ENCODE measurements around the gene MFAP4. TPM values are rescaled to one million over a fixed set of nuclear protein-coding genes. Genes with fewer than 3 reads are reported as not detected.
A peak's percentile ranks its signal among the peaks of the same experiment; 100 is the strongest.

Gene MFAP4
- 79.6 and 82.5 TPM in 2 replicates for total RNA-seq (2014; rRNA removed; shearing (Covaris generic))

GRCh38 chr17:19386974-19387920 lies at the start of gene MFAP4:
TSS of gene MFAP4 (minus strand) at chr17:19387190. CDS start at chr17:19387155, 35 bp downstream.
- Histone ChIP-seq H3K9me3 (replicated peaks) (no peaks in the 10 kb centered on the region), H3K27ac (peak within 1 kb of the TSS; percentile 88), H3K4me1 (peaks cover 56% of the 10 kb centered on the region), H3K27me3 (no peaks in the 10 kb centered on the region), H3K36me3 (peaks cover 29% of the 10 kb centered on the region), H3K4me3 (peak within 1 kb of the TSS; percentile 56)
- DNase-seq = peak; percentile 100

- no peaks in the 10 kb centered on the region for H3K4me1 ChIP-seq
- H3K27ac ChIP-seq = no peak overlapping the region
- no peaks in the 10 kb centered on the region for H3K36me3 ChIP-seq
- H3K4me3 ChIP-seq = no peak overlapping the region
- no peaks in the 10 kb centered on the region for H3K27me3 ChIP-seq
- H3K9me3 ChIP-seq (replicated peaks) = no peaks in the 10 kb centered on the region
- DNase-seq = no peak
These were observed 46.8 kb upstream of the MFAP4 start for GRCh38 chr17:19433727-19434340.

- H3K36me3 ChIP-seq = no peaks in the 10 kb centered on the region
- no peak overlapping the region for H3K4me3 ChIP-seq
- DNase-seq = no peak
- H3K27ac ChIP-seq = no peak overlapping the region
- no peaks in the 10 kb centered on the region for H3K27me3 ChIP-seq
- H3K9me3 ChIP-seq (replicated peaks) = no peaks in the 10 kb centered on the region
- no peaks in the 10 kb centered on the region for H3K4me1 ChIP-seq
These were observed 46.3 kb upstream of the MFAP4 start for GRCh38 chr17:19433255-19433654.

GRCh38 chr17:19431691-19432090 lies 44.7 kb upstream of the MFAP4 start:
- Histone ChIP-seq H3K4me3 (no peak overlapping the region), H3K9me3 (replicated peaks) (no peaks in the 10 kb centered on the region), H3K27ac (no peak overlapping the region), H3K27me3 (no peaks in the 10 kb centered on the region), H3K4me1 (no peaks in the 10 kb centered on the region), H3K36me3 (no peaks in the 10 kb centered on the region)
- DNase-seq = no peak

- H3K9me3 ChIP-seq (replicated peaks) = no peaks in the 10 kb centered on the region
- H3K27ac ChIP-seq = no peak overlapping the region
- DNase-seq = no peak
- H3K4me1 ChIP-seq = no peaks in the 10 kb centered on the region
- peaks cover 6% of the 10 kb centered on the region for H3K27me3 ChIP-seq
- H3K36me3 ChIP-seq = no peaks in the 10 kb centered on the region
- H3K4me3 ChIP-seq = no peak overlapping the region
These were observed 39.6 kb upstream of the MFAP4 start for GRCh38 chr17:19426631-19427030.

- Histone ChIP-seq H3K27ac (no peak overlapping the region), H3K9me3 (replicated peaks) (no peaks in the 10 kb centered on the region), H3K4me1 (no peaks in the 10 kb centered on the region), H3K27me3 (peaks cover 10% of the 10 kb centered on the region), H3K4me3 (no peak overlapping the region), H3K36me3 (no peaks in the 10 kb centered on the region)
- no peak for DNase-seq
These were observed 38.2 kb upstream of the MFAP4 start for GRCh38 chr17:19424934-19425868.

GRCh38 chr17:19421926-19422325 lies 34.9 kb upstream of the MFAP4 start:
- no peaks in the 10 kb centered on the region for H3K4me1 ChIP-seq
- no peak for DNase-seq
- H3K9me3 ChIP-seq (replicated peaks) = no peaks in the 10 kb centered on the region
- H3K4me3 ChIP-seq = no peak overlapping the region
- H3K27ac ChIP-seq = no peak overlapping the region
- peaks cover 10% of the 10 kb centered on the region for H3K27me3 ChIP-seq
- no peaks in the 10 kb centered on the region for H3K36me3 ChIP-seq

GRCh38 chr17:19421219-19421618 lies 34.2 kb upstream of the MFAP4 start:
- no peaks in the 10 kb centered on the region for H3K9me3 ChIP-seq (replicated peaks)
- H3K27me3 ChIP-seq = peaks cover 10% of the 10 kb centered on the region
- DNase-seq = no peak
- no peak overlapping the region for H3K4me3 ChIP-seq
- no peaks in the 10 kb centered on the region for H3K36me3 ChIP-seq
- no peak overlapping the region for H3K27ac ChIP-seq
- H3K4me1 ChIP-seq = no peaks in the 10 kb centered on the region

- H3K9me3 ChIP-seq (replicated peaks) = no peaks in the 10 kb centered on the region
- DNase-seq = no peak
- H3K27me3 ChIP-seq = peaks cover 10% of the 10 kb centered on the region
- no peaks in the 10 kb centered on the region for H3K36me3 ChIP-seq
- no peaks in the 10 kb centered on the region for H3K4me1 ChIP-seq
- H3K4me3 ChIP-seq = no peak overlapping the region
- H3K27ac ChIP-seq = no peak overlapping the region
These were observed 31.4 kb upstream of the MFAP4 start for GRCh38 chr17:19418251-19418992.

GRCh38 chr17:19417611-19418010 lies 30.6 kb upstream of the MFAP4 start:
- DNase-seq = no peak
- no peak overlapping the region for H3K27ac ChIP-seq

GRCh38 chr17:19415806-19416775 lies 29.1 kb upstream of the MFAP4 start:
- Histone ChIP-seq H3K4me1 (peaks cover 5% of the 10 kb centered on the region; the same call in 1 of the 2 replicates), H3K4me3 (no peak overlapping the region), H3K9me3 (replicated peaks) (no peaks in the 10 kb centered on the region), H3K36me3 (no peaks in the 10 kb centered on the region), H3K27ac (no peak overlapping the region), H3K27me3 (peaks cover 3% of the 10 kb centered on the region; the same call in 1 of the 2 replicates)
- no peak for DNase-seq

More at GRCh38 chr17:19417611-19418010, 30.6 kb upstream of the MFAP4 start:
- H3K27me3 ChIP-seq = peaks cover 10% of the 10 kb centered on the region
- H3K36me3 ChIP-seq = no peaks in the 10 kb centered on the region
- no peaks in the 10 kb centered on the region for H3K9me3 ChIP-seq (replicated peaks)
- H3K4me3 ChIP-seq = no peak overlapping the region
- no peaks in the 10 kb centered on the region for H3K4me1 ChIP-seq

- no peak overlapping the region for H3K27ac ChIP-seq
These were observed 28.3 kb upstream of the MFAP4 start for GRCh38 chr17:19415311-19415710.

More at GRCh38 chr17:19415311-19415710, 28.3 kb upstream of the MFAP4 start:
- DNase-seq = no peak
- Histone ChIP-seq H3K36me3 (no peaks in the 10 kb centered on the region), H3K27me3 (peaks cover 3% of the 10 kb centered on the region; the same call in 1 of the 2 replicates), H3K9me3 (replicated peaks) (no peaks in the 10 kb centered on the region), H3K4me3 (no peak overlapping the region), H3K4me1 (peaks cover 5% of the 10 kb centered on the region; the same call in 1 of the 2 replicates)

Data from SJCRH30 (cell line).